ACC112 (cell line): ENCODE measurements around the gene BACE1-AS.
"Not testable (repeated sequence)": the region's sequence is repeated elsewhere in the genome, so short reads cannot be mapped to it uniquely, and the experiment has no call there.

Experiments
- H2AFZ ChIP-seq: fragments of 200-600 bp; sonication (generic); one replicate; pipeline ENCODE4 v1.6.0; 2017; ENCODE audit warnings: antibody characterized with exemption, low read length; ENCODE audit not compliant: unreplicated experiment
- H3K27ac ChIP-seq: fragments of 200-600 bp; sonication (generic); 2 replicates; pipeline ENCODE4 v1.5.1; 2014; ENCODE audit warnings: low read depth, mild to moderate bottlenecking, antibody characterized with exemption, low read length, moderate library complexity
- H3K27me3 ChIP-seq: fragments of 200-600 bp; sonication (generic); 2 replicates; pipeline ENCODE4 v1.6.1; 2014; ENCODE audit warnings: mild to moderate bottlenecking, antibody characterized with exemption, low read length, moderate library complexity, mixed read lengths; ENCODE audit not compliant: insufficient read depth
- H3K36me3 ChIP-seq: fragments of 200-600 bp; sonication (generic); 2 replicates; pipeline ENCODE4 v1.6.1; 2016; ENCODE audit warnings: mild to moderate bottlenecking, antibody characterized with exemption, low read length, moderate library complexity, mixed read lengths; ENCODE audit not compliant: insufficient read depth
- H3K4me1 ChIP-seq: fragments of 200-600 bp; sonication (generic); one replicate; pipeline ENCODE4 v1.6.1; 2016; ENCODE audit warnings: low read length, mixed read lengths; ENCODE audit not compliant: insufficient read depth, unreplicated experiment, control insufficient read depth
- H3K4me3 ChIP-seq: fragments of 200-600 bp; sonication (generic); 2 replicates; pipeline ENCODE4 v1.5.1; 2014; ENCODE audit warnings: mild to moderate bottlenecking, low read depth, low read length
- H3K79me2 ChIP-seq: fragments of 200-600 bp; sonication (generic); one replicate; pipeline ENCODE4 v1.6.0; 2016; ENCODE audit warnings: low read length; ENCODE audit not compliant: control insufficient read depth, unreplicated experiment, insufficient read depth

BACE1-AS gene

GRCh38 chr11:117271208-117271607 is 19.9 kb upstream of the BACE1-AS start:
- Histone ChIP-seq H3K36me3 (no peaks in the 10 kb centered on the region), H3K4me3 (no peak overlapping the region), H2AFZ (no peak overlapping the region), H3K27me3 (no peaks in the 10 kb centered on the region), H3K4me1 (peaks cover 25% of the 10 kb centered on the region), H3K27ac (no peak overlapping the region), H3K79me2 (no peaks in the 10 kb centered on the region)

DNA sequence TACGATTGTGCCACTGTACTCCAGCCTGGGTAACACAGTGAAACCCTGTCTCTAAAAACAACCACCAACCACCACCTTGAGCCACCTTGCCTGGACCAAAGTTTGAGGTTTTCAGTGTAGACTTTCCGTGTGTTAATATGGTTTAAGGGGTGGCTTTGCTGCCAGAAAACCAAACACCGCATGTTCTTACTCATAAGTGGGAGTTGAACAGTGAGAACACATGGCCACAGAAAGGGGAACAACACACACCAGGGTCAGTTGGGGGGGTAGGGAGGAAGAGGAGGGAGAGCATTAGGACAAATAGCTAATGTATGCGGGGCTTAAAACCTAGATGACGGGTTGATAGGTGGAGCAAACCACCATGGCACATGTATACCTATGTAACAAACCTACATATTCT is 19.0 kb upstream of the BACE1-AS start:
- not testable (repeated sequence) for H3K36me3 ChIP-seq, H3K27me3 ChIP-seq, H3K79me2 ChIP-seq, H2AFZ ChIP-seq, H3K4me3 ChIP-seq, H3K27ac ChIP-seq
- peaks cover 27% of the 10 kb centered on the region for H3K4me1 ChIP-seq

DNA sequence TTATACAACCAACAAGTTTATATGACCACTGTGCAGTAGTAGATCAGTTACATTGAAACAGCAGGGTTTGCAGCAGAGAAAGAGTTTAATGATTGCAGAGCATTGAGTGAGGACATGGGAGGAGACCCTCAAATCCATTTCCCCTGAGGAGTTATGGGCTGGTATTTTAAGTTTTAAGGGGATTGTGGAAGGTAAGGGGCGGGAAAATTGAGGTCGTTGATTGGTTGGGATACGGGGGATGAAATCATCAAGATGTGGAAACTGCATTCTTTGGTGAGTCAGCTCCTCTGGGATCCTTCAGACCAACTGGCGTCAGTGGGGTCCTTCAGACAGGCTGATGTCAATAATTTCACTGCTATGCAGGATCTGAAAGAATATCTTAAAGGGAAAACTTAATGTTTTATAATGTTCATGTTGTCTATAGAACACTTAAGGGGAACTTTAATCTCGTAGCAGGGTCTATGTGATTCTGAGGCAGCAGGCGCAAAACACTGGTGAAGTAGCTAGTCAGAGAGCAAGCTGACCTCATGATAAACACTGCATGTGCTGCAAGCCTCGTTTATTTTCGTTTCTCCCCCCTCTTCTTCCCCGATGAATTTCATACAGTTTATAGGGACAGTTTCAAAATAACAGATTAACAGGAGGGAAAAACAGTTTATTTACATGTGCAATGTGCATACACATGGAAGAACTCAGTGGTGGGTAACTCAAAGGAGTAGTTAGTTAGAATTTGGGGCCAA is 17.4 kb upstream of the BACE1-AS start:
- no peaks in the 10 kb centered on the region for H3K79me2 ChIP-seq
- H2AFZ ChIP-seq = peak overlapping the region; percentile 51
- H3K27me3 ChIP-seq = no peaks in the 10 kb centered on the region
- no peaks in the 10 kb centered on the region for H3K36me3 ChIP-seq
- H3K4me1 ChIP-seq = peaks cover 27% of the 10 kb centered on the region
- peak overlapping the region; percentile 93 for H3K27ac ChIP-seq
- peak overlapping the region; percentile 58 for H3K4me3 ChIP-seq

- H3K27ac ChIP-seq = no peak overlapping the region
- no peaks in the 10 kb centered on the region for H3K27me3 ChIP-seq
- H3K4me1 ChIP-seq = peaks cover 45% of the 10 kb centered on the region
- peaks cover 8% of the 10 kb centered on the region for H3K36me3 ChIP-seq
- H3K79me2 ChIP-seq = no peaks in the 10 kb centered on the region
- H3K4me3 ChIP-seq = no peak overlapping the region
- no peak overlapping the region for H2AFZ ChIP-seq
These were observed 12.8 kb upstream of the BACE1-AS start for GRCh38 chr11:117278347-117278746.

DNA sequence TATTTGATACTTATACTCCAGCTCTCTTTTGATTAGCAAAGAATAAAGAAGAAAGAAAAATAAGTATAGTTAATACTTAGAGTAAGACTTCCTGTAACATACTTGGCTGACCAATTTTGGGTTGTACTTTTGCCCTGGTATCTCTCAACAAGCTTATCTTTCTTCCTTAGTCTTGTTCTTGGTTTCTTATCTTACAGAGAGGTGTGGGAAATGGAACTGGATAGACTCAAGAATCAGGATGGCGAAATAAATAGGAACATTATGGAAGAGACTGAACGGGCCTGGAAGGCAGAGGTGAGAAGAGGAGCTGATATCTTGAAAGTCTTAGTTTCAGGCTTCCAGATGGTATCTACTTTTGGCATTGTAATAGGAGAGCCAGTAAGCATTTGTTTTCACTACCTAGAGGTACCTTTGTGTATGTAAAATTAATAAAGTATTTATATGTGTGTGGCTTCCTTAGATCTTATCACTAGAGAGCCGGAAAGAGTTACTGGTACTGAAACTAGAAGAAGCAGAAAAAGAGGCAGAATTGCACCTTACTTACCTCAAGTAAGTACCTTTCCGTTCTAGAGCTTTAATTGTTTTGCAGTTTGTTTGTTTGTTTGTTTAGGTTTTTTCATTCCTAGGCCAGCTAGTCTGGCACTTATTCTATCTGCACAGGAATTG is 11.3 kb upstream of the BACE1-AS start:
- H3K4me1 ChIP-seq = peaks cover 33% of the 10 kb centered on the region
- H3K27ac ChIP-seq = no peak overlapping the region
- peaks cover 8% of the 10 kb centered on the region for H3K36me3 ChIP-seq
- no peaks in the 10 kb centered on the region for H3K79me2 ChIP-seq
- no peak overlapping the region for H2AFZ ChIP-seq
- no peak overlapping the region for H3K4me3 ChIP-seq
- no peaks in the 10 kb centered on the region for H3K27me3 ChIP-seq

DNA sequence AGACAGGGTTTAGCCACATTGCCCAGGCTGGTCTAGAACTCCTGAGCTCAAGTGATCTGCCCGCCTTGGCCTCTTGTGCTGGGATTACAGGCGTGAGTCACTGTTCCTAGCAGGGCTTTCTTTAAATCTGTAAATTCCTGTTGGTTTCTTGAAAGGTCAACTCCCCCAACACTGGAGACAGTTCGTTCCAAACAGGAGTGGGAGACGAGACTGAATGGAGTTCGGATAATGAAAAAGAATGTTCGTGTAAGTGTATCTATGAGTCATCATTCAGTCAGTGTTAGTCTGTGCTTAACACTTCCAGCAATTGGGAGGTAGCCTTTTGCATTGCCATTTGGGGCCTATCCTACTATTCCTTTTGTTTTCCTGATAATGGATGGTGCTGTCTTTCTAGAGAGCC is 10.0 kb upstream of the BACE1-AS start:
- Histone ChIP-seq H3K27me3 (no peaks in the 10 kb centered on the region), H3K27ac (peak overlapping the region; percentile 85), H3K4me3 (no peak overlapping the region; the same call in 1 of the 2 replicates), H3K79me2 (no peaks in the 10 kb centered on the region), H2AFZ (no peak overlapping the region), H3K36me3 (peaks cover 8% of the 10 kb centered on the region), H3K4me1 (peaks cover 21% of the 10 kb centered on the region)

GRCh38 chr11:117281869-117282268 is 9.3 kb upstream of the BACE1-AS start:
- peaks cover 20% of the 10 kb centered on the region for H3K4me1 ChIP-seq
- H3K4me3 ChIP-seq = no peak overlapping the region
- H3K27ac ChIP-seq = peak overlapping the region; percentile 85
- H3K79me2 ChIP-seq = no peaks in the 10 kb centered on the region
- H2AFZ ChIP-seq = no peak overlapping the region
- H3K36me3 ChIP-seq = peaks cover 8% of the 10 kb centered on the region
- no peaks in the 10 kb centered on the region for H3K27me3 ChIP-seq

- Histone ChIP-seq H2AFZ (no peak overlapping the region), H3K27me3 (no peaks in the 10 kb centered on the region), H3K4me3 (no peak overlapping the region), H3K27ac (no peak overlapping the region; the same call in 1 of the 2 replicates), H3K4me1 (peaks cover 20% of the 10 kb centered on the region), H3K79me2 (no peaks in the 10 kb centered on the region), H3K36me3 (peaks cover 8% of the 10 kb centered on the region)
These were observed 8.2 kb upstream of the BACE1-AS start for GRCh38 chr11:117282956-117283355.

DNA sequence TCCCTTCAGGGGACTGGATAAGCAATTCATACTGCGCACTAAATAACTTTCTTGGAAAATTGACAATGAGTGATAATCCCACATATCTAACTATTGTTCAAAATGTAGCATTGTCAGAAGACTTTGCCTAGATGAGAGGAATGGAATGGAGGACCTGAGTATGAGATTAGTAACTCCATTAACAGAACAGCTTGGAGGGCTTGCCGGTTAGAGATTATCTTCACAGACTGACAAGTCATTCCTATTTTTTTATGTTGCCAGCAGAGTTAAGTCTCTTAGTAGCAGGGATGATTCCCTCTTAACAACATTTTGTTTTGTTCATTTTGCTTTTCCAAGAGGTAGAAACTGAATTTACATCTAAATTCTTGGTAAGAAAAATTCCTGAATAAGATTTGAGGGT is 7.1 kb upstream of the BACE1-AS start:
- H3K36me3 ChIP-seq = peaks cover 9% of the 10 kb centered on the region
- no peak overlapping the region for H2AFZ ChIP-seq
- peaks cover 20% of the 10 kb centered on the region for H3K4me1 ChIP-seq
- no peaks in the 10 kb centered on the region for H3K27me3 ChIP-seq
- no peaks in the 10 kb centered on the region for H3K79me2 ChIP-seq
- H3K4me3 ChIP-seq = no peak overlapping the region
- H3K27ac ChIP-seq = no peak overlapping the region

DNA sequence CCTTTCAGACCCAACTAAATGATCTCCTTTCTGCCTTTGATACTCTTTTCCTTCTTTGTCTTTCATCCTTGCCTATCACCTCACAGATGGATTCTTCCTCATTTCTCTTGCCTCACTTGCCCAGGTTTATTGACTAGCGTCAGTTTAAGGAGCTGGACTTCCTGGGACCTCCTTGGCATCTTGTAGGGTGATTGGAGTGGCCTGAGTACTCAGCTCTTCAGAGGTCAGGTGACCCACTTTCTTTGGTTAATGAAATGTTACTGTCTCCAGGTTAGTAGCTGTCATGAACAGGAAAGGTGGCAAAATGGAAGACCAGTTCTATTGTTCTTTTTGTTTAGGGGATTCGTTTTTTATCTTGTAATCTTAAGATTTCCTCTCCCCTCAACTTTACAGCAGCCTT is 4.6 kb upstream of the BACE1-AS start:
- Histone ChIP-seq H3K4me1 (peaks cover 7% of the 10 kb centered on the region), H3K27ac (no peak overlapping the region), H3K79me2 (no peaks in the 10 kb centered on the region), H3K36me3 (peaks cover 28% of the 10 kb centered on the region), H3K27me3 (no peaks in the 10 kb centered on the region), H3K4me3 (no peak overlapping the region), H2AFZ (no peak overlapping the region)

DNA sequence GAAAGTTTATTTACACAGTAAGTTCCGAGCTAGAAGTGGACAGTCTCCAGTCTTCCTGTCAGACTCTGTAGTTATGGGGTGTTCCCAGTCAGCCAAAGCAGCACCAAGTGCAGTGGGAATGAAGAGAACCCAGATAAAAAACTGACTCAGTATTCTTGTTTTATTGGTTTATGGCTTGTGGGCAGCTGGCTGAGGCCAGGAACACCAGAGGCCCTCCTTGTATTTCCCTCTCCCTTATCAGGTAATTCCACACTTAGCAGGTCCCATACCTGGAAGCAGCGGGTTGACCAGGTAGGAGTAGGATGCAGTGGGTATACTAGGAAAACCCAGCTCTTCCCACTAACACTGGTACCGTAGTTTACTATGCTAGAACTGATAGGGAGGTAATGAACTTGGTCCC is 3.5 kb upstream of the BACE1-AS start:
- Histone ChIP-seq H3K79me2 (no peaks in the 10 kb centered on the region), H2AFZ (no peak overlapping the region), H3K27me3 (no peaks in the 10 kb centered on the region), H3K27ac (no peak overlapping the region), H3K4me1 (no peaks in the 10 kb centered on the region), H3K36me3 (peaks cover 24% of the 10 kb centered on the region), H3K4me3 (no peak overlapping the region)
